ENCODE measurements around the gene SKP1. TPM values are rescaled to one million over a fixed set of nuclear protein-coding genes. Genes with fewer than 3 reads are reported as not detected.

The SKP1 gene
- total and polyA plus RNA-seq, 10 of the 15 experiments (the other 5 are each of a cell fraction or from before 2014, with no cell fraction given) = 100 to 1,686 (median 519) TPM

- peak in 2 of 3 experiments; percentile 1 to 41; a peak in 2 of 6 replicates for TF ChIP-seq CTCF (IDR thresholded peaks at IDR 0.05 in 2 of 3, conservative IDR thresholded peaks at IDR 0.05 in 1 of 3; ENCODE audit: control insufficient read depth in 2 of 3, extremely low read depth in 1 of 3, insufficient read depth in 1 of 3, low read depth in 3 of 3, low read length in 3 of 3)
- no peak for TF ChIP-seq CEBPB (IDR thresholded peaks at IDR 0.05; ENCODE audit: borderline replicate concordance in 1 of 2, low read depth in 2 of 2, low read length in 2 of 2)
- no peak for TF ChIP-seq PAX5 (IDR thresholded peaks at IDR 0.05; ENCODE audit: borderline replicate concordance, low read depth, low read length)
- TF ChIP-seq CBX5 (IDR thresholded peaks at IDR 0.05; ENCODE audit: low read depth) = no peak
- TF ChIP-seq BCLAF1 (IDR thresholded peaks at IDR 0.05) = no peak
- TF ChIP-seq SMARCA5 (IDR thresholded peaks at IDR 0.05) = no peak; the same call in 1 of the 2 replicates
- TF ChIP-seq TCF12 (IDR thresholded peaks at IDR 0.05; ENCODE audit: low read depth, low read length) = peak; percentile 44; the same call in 1 of the 2 replicates
- TF ChIP-seq SIN3A (IDR thresholded peaks at IDR 0.05; ENCODE audit: low read depth, low read length) = 0 out of 2 replicates have a peak, but pooled peaks have one; percentile 22
- TF ChIP-seq TAF1 (IDR thresholded peaks at IDR 0.05; ENCODE audit: borderline replicate concordance, low read depth, low read length) = 0 out of 2 replicates have a peak, but pooled peaks have one; percentile 10
- 0 out of 3 replicates have a peak, but pooled peaks have one; percentile 43 for TF ChIP-seq POU2F2 (IDR thresholded peaks at IDR 0.05; ENCODE audit: borderline replicate concordance, low read depth, low read length)
- no peak for TF ChIP-seq MXI1 (IDR thresholded peaks at IDR 0.05; ENCODE audit: low read depth, low read length)
- peak; percentile 82 for TF ChIP-seq NR2F1 (conservative IDR thresholded peaks at IDR 0.05)
- TF ChIP-seq YY1 (IDR thresholded peaks at IDR 0.05; ENCODE audit: low read depth, low read length) = 0 out of 2 replicates have a peak, but pooled peaks have one; percentile 14
- TF ChIP-seq RELB (IDR thresholded peaks at IDR 0.05; ENCODE audit: low read depth) = no peak
- peak in 1 of 2 experiments; percentile 30; a peak in 1 of 4 replicates for TF ChIP-seq IKZF2 (IDR thresholded peaks at IDR 0.05)
- TF ChIP-seq MEF2A (IDR thresholded peaks at IDR 0.05; ENCODE audit: insufficient read depth, low read depth, low read length) = 0 out of 2 replicates have a peak, but pooled peaks have one; percentile 24
- no peak for TF ChIP-seq E4F1 (IDR thresholded peaks at IDR 0.05; ENCODE audit: borderline replicate concordance, partially characterized antibody)
- 0 out of 2 replicates have a peak, but pooled peaks have one; percentile 54 for TF ChIP-seq CREM (IDR thresholded peaks at IDR 0.05; ENCODE audit: low read depth)
Observed at GRCh38 chr5:134099288-134099872, 77.4 kb downstream of the SKP1 start (continued).

Data from GM12878 (cell line).